ENCODE results near the gene PCTP.

Gene PCTP

GRCh38 chr17:55812323-55812722 lies 61.5 kb downstream of the PCTP start:
- DNase-seq: no peak

- DNase-seq: no peak
Measured at GRCh38 chr17:55813944-55814343, 63.1 kb downstream of the PCTP start.

- no peak for DNase-seq
Measured at GRCh38 chr17:55814377-55814776, 63.5 kb downstream of the PCTP start.

GRCh38 chr17:55816532-55817396 lies 65.9 kb downstream of the PCTP start:
- no peak for DNase-seq

GRCh38 chr17:55817397-55817709 lies 66.5 kb downstream of the PCTP start:
- DNase-seq: no peak

- no peak for DNase-seq
Measured at GRCh38 chr17:55818026-55818425, 67.2 kb downstream of the PCTP start.

- DNase-seq: no peak
Measured at GRCh38 chr17:55818451-55819375, 67.9 kb downstream of the PCTP start.

GRCh38 chr17:55820675-55821074 lies 69.8 kb downstream of the PCTP start:
- no peak for DNase-seq

GRCh38 chr17:55822028-55822427 lies 71.2 kb downstream of the PCTP start:
- no peak for DNase-seq

- DNase-seq: no peak
Measured at GRCh38 chr17:55825213-55825612, 74.4 kb downstream of the PCTP start.
